Ammon's horn (tissue), 1 donor: ENCODE data around the gene ENOX1.
A peak's percentile ranks its signal among the peaks of the same experiment; 100 is the strongest.

ENCODE experiments used
- DNase-seq: peaks from one replicate; pipeline ENCODE4 v3.0.0-alpha.2; 2016; ENCODE audit warnings: low spot score

The ENOX1 gene

DNA sequence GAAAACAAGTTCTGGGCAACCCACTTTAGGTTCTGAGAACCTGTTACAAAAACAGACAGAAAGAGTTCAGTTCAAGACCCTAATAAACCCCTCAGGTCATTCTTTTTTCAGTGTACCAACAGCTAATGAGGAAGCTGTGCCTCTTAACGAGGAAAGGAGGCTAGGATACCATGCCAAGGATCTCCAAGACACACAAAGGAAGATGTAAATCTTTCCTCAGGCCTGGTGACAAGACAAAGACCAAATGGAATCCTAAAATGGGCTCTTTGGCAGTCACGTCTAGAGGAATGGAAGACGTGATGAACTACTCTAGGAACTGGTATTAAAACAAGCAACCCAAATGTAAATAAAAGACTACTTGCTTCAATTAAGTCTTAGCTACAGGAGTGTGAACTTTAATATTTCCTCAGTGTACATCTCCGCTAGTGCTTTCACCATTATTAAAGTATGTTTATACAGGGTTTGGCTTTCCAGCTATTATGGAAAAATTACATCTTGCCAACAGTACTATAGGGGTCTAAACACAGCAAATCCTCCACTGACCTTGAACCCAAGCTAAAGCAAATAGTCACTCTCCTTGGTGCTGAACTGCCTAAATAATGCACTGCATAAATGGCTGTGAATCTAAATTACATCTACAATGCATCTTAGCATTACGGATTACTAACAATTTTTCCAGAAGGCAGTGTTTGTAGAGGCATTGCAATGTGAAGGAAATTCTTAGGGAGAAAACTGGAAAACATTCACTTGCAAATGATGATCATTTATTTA lies 42.3 kb downstream of the ENOX1 start:
- no peak for DNase-seq

- no peak for DNase-seq
These were observed 43.9 kb downstream of the ENOX1 start for GRCh38 chr13:43742911-43743310.

- DNase-seq, result no peak
These were observed 49.3 kb downstream of the ENOX1 start for GRCh38 chr13:43737392-43737923.

- no peak for DNase-seq
These were observed 54.0 kb downstream of the ENOX1 start for GRCh38 chr13:43732726-43733125.

GRCh38 chr13:43731296-43731695 lies 55.5 kb downstream of the ENOX1 start:
- no peak for DNase-seq

GRCh38 chr13:43730642-43731041 lies 56.1 kb downstream of the ENOX1 start:
- no peak for DNase-seq

DNA sequence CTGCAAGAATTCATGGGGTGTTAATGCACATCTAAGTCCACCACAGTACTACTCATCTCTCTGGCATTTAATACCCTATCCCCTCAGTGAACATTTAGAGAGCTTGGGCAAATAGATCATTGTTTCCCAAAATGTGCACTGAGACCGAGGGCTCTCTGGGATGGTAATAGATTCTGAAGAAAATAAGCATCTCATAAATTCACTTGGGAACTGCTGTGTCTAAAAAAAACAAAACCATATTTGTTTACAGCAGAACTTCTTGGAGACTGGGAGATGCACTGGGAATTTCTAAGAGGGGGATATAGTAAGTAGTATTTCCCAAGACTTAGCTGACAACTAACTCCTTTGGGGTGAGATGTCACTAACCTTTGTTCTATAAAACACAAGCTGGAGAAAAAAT lies 58.4 kb downstream of the ENOX1 start:
- no peak for DNase-seq

GRCh38 chr13:43727856-43728255 lies 58.9 kb downstream of the ENOX1 start:
- DNase-seq, result no peak

DNA sequence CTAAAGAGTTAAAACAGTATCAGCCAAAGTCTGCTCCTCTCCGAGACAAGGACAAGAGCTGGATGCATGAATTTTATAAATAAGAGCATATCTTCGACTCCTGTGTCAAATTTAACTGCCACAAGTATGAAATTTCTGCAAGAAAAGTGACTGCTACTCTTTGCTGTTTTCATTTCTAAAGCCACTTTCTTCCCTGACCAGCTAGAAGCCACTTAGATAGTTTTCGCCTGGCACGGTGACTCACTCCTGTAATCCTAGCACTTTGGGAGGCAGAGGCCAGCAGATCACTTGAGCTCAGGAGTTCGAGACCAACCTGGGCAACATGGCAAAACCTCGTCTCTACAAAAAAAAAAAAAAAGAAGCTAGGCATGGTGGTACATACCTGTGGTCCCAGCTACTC lies 61.3 kb downstream of the ENOX1 start:
- no peak for DNase-seq

GRCh38 chr13:43720780-43721397 lies 65.9 kb downstream of the ENOX1 start:
- no peak for DNase-seq

- peak; percentile 59 for DNase-seq
These were observed 88.0 kb downstream of the ENOX1 start for GRCh38 chr13:43698758-43699157.

DNA sequence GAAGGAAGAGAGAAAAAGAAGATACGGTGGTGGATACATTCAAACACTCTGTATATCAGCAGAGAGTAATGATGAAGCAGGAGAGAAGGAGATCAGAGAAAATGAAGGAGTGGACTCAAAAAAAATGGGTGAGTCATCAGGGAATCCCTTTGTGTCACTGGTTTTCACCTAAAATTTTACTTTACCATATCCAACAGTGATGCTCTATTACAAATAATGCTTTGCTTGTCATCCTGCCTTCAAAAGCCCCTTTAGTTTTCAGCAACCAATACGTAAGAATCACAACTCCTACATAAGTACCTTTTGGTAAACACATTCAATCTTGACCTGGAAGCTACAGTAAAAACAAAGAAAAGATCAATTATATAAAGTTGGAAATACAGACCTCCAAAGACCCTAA lies 88.8 kb downstream of the ENOX1 start:
- no peak for DNase-seq

DNA sequence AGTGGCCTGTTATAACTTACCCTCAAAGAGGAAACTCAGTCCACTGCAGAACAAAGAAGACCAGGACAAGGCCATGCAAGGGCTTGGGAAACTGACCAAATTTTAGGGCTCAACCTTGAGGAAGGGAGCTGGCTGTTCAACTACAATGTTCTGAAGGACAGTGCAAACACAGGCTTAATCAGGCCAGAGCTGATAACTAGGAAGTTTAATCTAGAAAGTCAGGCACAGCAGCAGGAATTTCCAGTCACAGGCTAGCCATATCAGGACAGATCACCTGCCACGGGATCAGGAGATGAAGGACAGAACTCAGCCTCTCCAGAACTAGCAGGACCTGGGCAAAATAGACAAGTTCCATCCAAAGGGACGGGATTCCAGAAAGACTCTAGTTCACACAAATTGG lies 89.4 kb downstream of the ENOX1 start:
- no peak for DNase-seq

- DNase-seq, result no peak
These were observed 92.6 kb downstream of the ENOX1 start for GRCh38 chr13:43694146-43694664.

- no peak for DNase-seq
These were observed 93.1 kb downstream of the ENOX1 start for GRCh38 chr13:43693639-43694038.

- no peak for DNase-seq
These were observed 98.4 kb downstream of the ENOX1 start for GRCh38 chr13:43688227-43688907.

GRCh38 chr13:43687038-43687437 lies 99.7 kb downstream of the ENOX1 start:
- no peak for DNase-seq

DNA sequence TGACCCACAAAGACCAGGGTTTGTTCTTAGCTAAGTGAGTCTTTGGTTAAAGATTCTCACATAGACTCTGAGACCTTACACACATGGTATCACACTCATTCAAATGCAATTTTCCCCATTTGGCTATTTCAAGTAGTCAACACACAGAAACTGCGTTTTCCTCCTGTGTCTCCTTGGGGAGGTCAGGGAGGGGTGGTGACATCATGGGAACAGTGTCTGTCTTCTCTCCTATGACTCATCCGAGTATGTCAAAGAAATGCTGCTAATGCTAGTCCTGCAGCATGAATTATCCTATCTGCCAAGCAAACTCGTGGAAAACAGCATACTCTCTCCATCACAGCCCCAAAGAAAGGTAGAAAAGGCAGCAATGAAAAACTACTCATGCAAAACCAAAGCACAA lies 100.2 kb downstream of the ENOX1 start:
- no peak for DNase-seq

- no peak for DNase-seq
These were observed 101.6 kb downstream of the ENOX1 start for GRCh38 chr13:43684963-43685725.

- no peak for DNase-seq
These were observed 104.1 kb downstream of the ENOX1 start for GRCh38 chr13:43682701-43683100.

DNA sequence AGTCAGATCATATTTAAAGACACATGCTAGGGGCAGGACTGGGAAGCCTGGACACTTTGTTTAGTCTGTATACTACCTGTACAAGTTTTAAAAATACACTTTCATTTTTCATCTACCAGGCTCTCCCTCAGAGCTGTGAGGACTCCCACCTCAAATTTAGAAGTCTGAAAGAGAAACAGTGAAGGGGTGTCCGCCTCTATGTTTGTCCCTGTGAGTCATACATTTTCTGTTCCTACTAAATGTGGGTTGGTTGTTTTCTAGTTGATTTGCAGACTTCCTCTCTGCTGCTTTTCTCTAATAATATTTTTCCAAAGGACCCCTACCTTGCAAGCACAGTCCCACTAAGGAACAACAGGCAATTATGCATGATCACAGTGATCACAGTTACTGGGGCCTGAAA lies 110.5 kb downstream of the ENOX1 start:
- DNase-seq, result peak; percentile 21

DNA sequence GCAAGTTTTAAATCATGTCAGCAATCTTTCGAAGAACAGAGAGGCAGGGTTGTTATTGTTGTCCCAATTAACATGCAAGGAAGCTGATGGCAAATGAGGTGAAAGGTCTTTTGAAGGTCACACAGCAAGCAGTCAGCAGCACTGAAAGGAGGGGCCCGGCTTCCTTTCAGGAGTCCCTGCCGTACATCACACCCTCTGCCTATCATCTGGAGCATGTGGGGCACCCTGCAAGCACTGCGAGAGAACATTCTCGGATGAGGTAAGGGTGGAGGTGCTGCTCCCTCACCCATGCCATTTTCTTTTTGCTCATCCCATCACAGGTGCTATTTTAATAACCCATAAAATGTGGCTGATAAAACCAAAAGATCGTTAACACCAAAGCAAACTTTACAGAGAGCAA lies 111.2 kb downstream of the ENOX1 start:
- DNase-seq, result no peak
